Measurements from ENCODE around the gene SMURF1.

The SMURF1 gene

DNA sequence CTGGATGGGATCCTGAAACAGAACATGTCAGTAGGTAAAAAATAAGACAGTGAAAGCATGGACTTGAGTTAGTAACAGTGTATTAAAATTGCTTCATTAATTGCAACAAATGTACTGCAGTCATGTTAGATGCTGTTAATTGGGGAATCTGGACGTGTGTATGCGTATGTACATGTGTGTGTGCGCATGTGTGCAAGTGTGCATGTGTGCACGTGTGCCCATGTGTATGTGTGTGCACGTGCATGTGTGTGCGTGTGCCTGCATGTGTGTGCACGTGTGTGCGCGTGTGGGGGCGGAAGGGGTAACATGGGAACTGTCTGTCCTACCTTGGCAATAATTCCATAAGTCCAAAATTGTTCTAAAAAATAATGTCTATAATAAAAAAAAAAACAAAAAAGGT is 67.3 kb downstream of the SMURF1 start:
- no peaks in the 10 kb centered on the region for H3K27me3 ChIP-seq (replicated peaks; ENCODE audit: control insufficient read depth, insufficient read depth, low read length)
- no peaks in the 10 kb centered on the region for H3K36me3 ChIP-seq (ENCODE audit: control insufficient read depth, insufficient read depth, low read length)
- H3K4me3 ChIP-seq (replicated peaks; ENCODE audit: low read depth, low read length): no peak overlapping the region
- DNase-seq (ENCODE audit: extremely low read depth, insufficient read length): no peak
- TF ChIP-seq, protein P1, sequence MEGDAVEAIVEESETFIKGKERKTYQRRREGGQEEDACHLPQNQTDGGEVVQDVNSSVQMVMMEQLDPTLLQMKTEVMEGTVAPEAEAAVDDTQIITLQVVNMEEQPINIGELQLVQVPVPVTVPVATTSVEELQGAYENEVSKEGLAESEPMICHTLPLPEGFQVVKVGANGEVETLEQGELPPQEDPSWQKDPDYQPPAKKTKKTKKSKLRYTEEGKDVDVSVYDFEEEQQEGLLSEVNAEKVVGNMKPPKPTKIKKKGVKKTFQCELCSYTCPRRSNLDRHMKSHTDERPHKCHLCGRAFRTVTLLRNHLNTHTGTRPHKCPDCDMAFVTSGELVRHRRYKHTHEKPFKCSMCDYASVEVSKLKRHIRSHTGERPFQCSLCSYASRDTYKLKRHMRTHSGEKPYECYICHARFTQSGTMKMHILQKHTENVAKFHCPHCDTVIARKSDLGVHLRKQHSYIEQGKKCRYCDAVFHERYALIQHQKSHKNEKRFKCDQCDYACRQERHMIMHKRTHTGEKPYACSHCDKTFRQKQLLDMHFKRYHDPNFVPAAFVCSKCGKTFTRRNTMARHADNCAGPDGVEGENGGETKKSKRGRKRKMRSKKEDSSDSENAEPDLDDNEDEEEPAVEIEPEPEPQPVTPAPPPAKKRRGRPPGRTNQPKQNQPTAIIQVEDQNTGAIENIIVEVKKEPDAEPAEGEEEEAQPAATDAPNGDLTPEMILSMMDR (IDR thresholded peaks at IDR 0.05; ENCODE audit: insufficient read depth, low read length, poor library complexity, severe bottlenecking): no peak

DNA sequence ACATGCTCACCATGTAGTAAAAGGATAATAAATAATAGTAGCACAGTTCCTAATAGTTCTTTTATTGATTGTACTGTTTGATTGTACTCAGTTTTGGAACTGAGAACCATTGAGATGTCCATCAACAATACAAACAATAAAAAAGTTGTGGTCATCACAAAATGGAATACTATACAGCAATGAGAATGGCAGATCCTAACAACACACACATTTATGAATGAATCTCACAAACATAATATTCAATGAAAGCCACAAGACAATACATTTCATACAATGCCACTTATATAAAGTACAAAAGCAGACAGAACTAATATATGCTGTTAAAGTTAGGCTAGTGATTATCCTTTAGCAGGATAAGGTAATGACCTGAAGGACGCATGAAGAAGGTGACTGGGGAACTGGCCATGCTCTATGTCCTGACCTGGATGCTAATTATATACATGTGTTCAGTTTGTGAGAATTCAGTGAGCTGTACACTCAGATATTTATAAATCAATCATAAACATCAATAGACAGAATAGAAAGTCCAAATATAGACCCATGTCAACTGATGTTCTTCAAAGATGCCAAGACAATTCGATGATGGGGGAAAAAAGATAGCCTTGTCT is 70.0 kb downstream of the SMURF1 start:
- no peak overlapping the region for H3K4me3 ChIP-seq (replicated peaks; ENCODE audit: low read depth, low read length)
- H3K27me3 ChIP-seq (replicated peaks; ENCODE audit: control insufficient read depth, insufficient read depth, low read length): no peaks in the 10 kb centered on the region
- TF ChIP-seq, protein P1 (IDR thresholded peaks at IDR 0.05; ENCODE audit: insufficient read depth, low read length, poor library complexity, severe bottlenecking): no peak
- DNase-seq (ENCODE audit: extremely low read depth, insufficient read length): no peak
- no peaks in the 10 kb centered on the region for H3K36me3 ChIP-seq (ENCODE audit: control insufficient read depth, insufficient read depth, low read length)

DNA sequence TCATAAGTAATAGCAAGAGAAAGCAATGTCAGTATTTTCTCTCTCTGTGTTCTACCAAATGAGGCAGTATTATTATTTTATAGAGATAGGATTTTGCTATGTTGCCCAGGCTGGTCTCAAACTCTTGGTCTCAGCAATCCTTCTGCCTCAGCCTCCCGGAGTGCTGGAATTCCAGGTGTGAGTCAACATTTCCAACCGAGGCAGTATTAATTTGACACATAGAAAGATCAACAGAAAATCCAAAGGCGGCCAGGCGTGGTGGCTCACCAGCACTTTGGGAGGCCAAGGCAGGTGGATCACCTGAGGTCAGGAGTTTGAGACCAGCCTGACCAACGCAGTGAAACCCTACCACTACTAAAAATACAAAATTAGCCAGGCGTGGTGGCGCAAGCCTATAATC is 71.8 kb downstream of the SMURF1 start:
- no peaks in the 10 kb centered on the region for H3K36me3 ChIP-seq (ENCODE audit: control insufficient read depth, insufficient read depth, low read length)
- H3K27me3 ChIP-seq (replicated peaks; ENCODE audit: control insufficient read depth, insufficient read depth, low read length): no peaks in the 10 kb centered on the region
- TF ChIP-seq, protein P1 (IDR thresholded peaks at IDR 0.05; ENCODE audit: insufficient read depth, low read length, poor library complexity, severe bottlenecking): no peak
- H3K4me3 ChIP-seq (replicated peaks; ENCODE audit: low read depth, low read length): no peak overlapping the region
- no peak for DNase-seq (ENCODE audit: extremely low read depth, insufficient read length)

DNA sequence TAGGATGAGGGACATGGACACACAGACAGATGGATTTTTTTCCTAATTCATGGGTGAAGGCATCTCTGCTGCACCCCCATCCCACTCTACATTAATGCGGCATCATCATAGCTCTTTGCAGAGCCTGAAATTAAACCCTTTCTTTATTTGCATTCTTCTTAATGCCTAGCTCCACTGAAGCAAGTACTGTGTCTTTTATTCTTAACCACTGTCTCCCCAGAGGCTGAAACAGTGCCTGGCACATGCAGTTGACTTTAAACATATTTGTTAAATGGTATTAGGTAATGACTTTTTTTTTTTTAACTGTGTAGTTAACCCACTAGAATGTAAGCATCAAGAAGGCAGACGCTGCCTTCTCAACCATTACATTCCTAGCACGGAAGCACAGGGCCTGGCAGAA is 73.5 kb downstream of the SMURF1 start:
- Histone ChIP-seq H3K36me3 (ENCODE audit: control insufficient read depth, insufficient read depth, low read length) (no peaks in the 10 kb centered on the region), H3K27me3 (replicated peaks; ENCODE audit: control insufficient read depth, insufficient read depth, low read length) (no peaks in the 10 kb centered on the region), H3K4me3 (replicated peaks; ENCODE audit: low read depth, low read length) (no peak overlapping the region)
- DNase-seq (ENCODE audit: extremely low read depth, insufficient read length): no peak
- TF ChIP-seq, protein P1 (IDR thresholded peaks at IDR 0.05; ENCODE audit: insufficient read depth, low read length, poor library complexity, severe bottlenecking): no peak

DNA sequence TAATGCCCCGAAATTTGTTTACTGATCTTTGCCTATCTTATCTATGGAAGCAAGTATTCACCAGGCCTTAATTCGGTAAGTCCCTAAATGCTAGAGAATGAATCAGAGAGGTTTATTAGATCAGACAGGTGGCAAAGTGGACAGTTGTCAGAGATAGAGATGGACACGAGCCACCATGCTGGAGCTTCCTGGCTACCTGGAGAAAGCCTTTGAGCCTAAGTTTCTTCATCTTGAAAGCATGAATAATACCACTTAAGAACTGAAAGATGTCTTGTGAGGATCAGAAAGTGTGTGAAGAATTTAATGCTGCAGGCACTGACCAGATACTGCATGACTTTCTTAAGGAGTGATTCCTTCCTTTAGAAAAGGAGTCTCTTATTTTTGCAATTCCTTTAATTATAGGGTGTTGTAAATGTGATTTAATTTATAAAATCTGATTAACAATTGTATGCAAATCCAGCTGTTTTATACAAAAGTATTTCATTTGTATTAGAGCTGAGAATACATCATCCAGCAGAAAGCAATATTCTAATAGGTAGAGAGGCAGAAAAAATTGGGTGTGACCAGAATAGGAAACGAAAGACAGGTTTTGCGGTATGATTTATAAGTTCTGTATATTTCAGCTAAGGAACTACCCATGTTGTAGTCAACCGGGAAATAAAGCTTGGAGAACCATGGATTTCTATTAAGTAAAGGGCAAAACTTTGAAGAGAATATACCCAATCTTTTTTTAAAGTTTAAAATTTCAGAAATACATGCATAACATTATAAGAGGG is 82.7 kb downstream of the SMURF1 start:
- TF ChIP-seq, protein P1 (IDR thresholded peaks at IDR 0.05; ENCODE audit: insufficient read depth, low read length, poor library complexity, severe bottlenecking): no peak
- Histone ChIP-seq H3K36me3 (ENCODE audit: control insufficient read depth, insufficient read depth, low read length) (peaks cover 2% of the 10 kb centered on the region; the same call in 1 of the 2 replicates), H3K4me3 (replicated peaks; ENCODE audit: low read depth, low read length) (no peak overlapping the region), H3K27me3 (replicated peaks; ENCODE audit: control insufficient read depth, insufficient read depth, low read length) (no peaks in the 10 kb centered on the region)
- no peak for DNase-seq (ENCODE audit: extremely low read depth, insufficient read length)

Measured in GM06990 (cell line).